ENCODE measurements around the gene IRX6.

The IRX6 gene

DNA sequence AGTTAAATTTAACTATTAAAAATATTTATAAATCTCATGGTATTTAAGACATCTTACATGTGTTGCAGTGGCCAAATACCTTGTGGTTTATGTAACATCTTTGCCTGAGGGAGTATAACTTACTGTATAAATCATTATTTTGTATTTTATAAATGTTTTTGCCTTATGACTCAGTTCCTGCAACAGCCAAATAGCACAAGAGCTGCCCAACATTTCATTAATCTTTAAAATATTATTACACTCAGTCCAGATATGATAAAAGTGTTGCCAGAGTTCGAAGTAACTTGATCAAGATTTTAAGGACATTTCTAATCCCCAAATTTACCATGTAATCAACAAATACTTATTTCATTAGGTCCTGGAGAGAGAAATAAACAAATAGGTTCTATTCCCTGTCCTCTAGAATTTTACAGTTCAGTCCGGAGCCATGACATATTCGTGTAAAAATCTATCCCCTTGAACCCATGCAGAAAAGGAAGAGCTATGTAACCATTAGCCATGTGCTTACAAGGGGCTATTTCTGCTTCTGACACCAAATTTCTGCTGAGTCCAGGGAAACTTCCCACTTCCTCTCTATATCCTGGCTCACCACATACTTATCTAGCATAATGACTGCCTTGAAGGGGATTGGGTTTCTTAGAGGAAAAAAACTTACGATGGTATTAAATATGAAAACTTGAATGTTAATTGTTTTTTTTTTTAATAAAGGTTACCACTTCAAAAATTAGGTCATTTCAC lies 44.0 kb downstream of the IRX6 start:
- DNase-seq: no peak

DNA sequence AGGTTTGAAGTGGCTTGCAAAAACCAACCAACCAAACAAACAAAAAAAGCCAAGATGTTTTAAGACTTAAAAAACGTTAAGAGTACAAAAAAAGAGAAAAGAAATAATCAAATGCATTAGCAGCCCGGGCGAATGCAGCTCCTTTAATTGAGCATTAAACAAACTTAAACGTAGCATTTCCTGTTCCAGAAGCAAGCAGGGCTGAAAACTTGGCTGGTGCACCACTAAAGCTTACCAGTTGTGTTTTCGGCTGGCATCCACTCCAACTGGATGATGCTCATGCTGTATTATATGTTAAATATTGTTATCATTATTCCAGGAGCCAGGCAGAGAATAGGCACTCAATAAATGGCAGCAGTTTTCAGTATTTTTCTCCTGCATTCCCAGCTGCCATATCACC lies 45.1 kb downstream of the IRX6 start:
- DNase-seq: no peak

GRCh38 chr16:55370762-55371482 lies 46.9 kb downstream of the IRX6 start:
- peak; percentile 30 for DNase-seq

DNA sequence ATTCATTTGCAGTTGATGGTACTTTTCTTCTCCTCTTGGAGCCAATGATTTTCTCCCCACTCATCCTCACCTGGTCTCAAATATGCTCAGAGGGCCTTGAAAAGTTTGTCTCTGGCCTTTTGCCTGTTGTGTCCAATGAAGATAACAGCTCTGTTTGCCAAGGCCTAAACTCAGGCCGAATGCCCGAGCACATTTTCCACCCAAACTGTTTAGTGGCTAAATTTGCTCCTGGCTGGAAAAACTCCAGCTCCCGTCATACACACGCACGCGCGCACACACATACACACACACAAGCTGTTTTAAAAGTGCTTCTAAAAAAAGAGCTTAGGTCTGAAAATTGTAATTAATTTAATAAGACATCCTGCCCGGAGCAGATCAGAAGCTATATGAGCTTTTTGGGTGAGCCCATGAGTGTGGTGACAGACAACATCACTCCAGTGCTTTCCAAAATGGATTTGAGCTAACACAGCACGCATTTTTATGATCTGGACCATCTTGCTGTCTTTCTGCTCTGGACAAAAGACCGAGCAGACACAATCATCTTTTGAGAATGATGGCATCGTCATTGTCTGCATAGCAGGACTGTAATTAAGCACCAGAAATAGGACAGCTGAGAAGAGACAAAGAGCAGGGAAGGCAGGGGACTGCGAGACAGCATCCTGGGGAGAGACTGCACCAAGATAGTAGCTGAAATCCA lies 48.9 kb downstream of the IRX6 start:
- DNase-seq: no peak

DNA sequence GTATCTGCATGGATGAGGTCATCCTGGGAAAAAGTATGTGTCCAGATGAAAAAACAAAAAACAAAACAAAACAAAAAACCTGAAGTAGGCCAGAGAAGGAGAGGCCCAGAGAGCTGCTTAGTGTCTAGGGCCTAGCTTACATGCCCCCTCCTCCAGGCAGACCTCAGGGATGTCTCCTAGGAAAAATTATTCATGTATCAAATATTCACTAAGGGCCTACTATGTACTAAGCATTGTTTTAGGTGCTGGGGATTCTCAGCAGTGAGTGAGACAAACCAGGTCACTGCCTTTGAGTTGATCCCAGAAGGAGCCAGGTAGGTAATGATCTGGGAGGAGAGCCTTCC lies 49.5 kb downstream of the IRX6 start:
- DNase-seq: no peak

- no peak for DNase-seq
Observed at GRCh38 chr16:55376045-55376444, 52.0 kb downstream of the IRX6 start.

DNA sequence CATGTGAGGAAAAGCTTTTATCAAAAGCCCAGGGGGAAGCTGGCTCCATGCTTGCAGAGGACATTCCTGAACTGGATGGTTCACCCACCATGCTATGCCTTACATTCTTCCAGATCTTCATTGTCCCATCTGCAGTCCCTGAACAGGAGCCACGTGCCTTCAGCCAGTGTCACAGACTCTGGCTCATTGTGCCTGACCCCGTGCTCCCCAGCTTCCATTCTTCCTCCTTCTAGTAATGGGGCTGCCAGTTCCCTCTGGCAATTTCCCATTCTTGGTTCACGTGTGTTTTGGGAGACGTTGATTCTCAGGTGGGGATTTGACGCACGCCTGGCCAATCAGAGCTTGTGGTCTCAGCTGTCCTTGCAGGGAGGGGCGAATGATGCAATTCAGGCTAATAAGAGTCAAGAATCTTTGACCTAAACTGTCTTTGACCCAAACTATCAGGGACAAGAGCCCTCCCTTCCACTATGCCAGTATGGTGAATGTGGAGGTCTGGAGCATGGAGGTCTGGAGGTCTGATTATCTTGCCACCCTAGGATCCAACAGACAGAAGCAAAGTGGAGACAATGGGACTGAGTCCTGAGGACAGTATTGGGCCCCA lies 52.7 kb downstream of the IRX6 start:
- no peak for DNase-seq

GRCh38 chr16:55377840-55378239 lies 53.8 kb downstream of the IRX6 start:
- DNase-seq: no peak

- no peak for DNase-seq
Observed at GRCh38 chr16:55378616-55379015, 54.6 kb downstream of the IRX6 start.

- no peak for DNase-seq
Observed at GRCh38 chr16:55379371-55379770, 55.4 kb downstream of the IRX6 start.

DNA sequence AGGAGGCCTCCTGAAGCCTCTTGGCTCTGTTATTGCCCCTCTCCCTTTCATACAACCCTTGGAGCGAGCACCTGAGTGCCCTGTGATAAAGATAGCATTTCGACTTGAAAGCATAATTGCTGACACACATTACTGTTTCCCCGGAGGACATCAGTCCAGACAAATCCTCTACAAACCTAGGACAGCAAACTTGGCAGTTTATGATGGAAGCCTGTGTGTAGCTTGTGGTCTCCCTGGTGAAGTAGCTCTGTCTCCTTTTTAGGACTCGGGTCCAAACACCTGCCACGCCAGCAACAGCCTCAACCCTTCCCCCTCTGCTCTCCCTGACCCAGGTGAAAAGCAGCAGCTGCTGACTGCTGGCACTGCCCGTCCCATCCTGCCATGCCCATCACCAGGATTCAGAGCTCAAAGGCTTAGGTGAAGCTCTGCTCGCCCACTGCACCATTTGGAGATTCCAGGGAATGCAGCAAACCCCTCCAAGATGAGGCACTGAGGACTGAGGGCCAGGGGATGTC lies 55.9 kb downstream of the IRX6 start:
- DNase-seq: no peak

Measured in stimulated activated CD8-positive, alpha-beta memory T cell treated with anti-CD3 and anti-CD28 coated beads, Interleukin-4, amount 100 ng/mL, for 48 hours (primary cell).